Motor neuron (in vitro differentiated cells): Measurements from ENCODE around the gene GGACT. TPM values are rescaled to one million over a fixed set of nuclear protein-coding genes. Genes with fewer than 3 reads are reported as not detected.

Source experiments
- ATAC-seq, 8 experiments: fragments of 200-7000 bp; cut with Tn5 transposase; replicated peaks in 6 of 8; 2 replicates each; pipeline ENCODE4 v1.8.0; 2021; ENCODE audit warnings: mild to moderate bottlenecking in 8 of 8, moderate library complexity in 8 of 8
- H3K27ac ChIP-seq, 2 donors: fragments of 250-450 bp; sonication (Bioruptor Pico); 2 replicates each; pipeline ENCODE4 v1.9.0; 2021; ENCODE audit warnings: antibody characterized with exemption in 2 of 2, mild to moderate bottlenecking in 2 of 2, moderate library complexity in 1 of 2
- H3K4me1 ChIP-seq, 2 donors: fragments of 250-450 bp; sonication (Bioruptor Pico); replicated peaks in 1 of 2; 2 replicates each; pipeline ENCODE4 v1.6.1; 2021; ENCODE audit warnings: antibody characterized with exemption in 2 of 2, mild to moderate bottlenecking in 2 of 2, moderate library complexity in 1 of 2
- H3K4me3 ChIP-seq, 5 donors: fragments of 250-450 bp; sonication (Bioruptor Pico); 2 replicates each; pipeline ENCODE4 v1.9.0; 2021; ENCODE audit warnings: antibody characterized with exemption in 5 of 5, mild to moderate bottlenecking in 5 of 5, moderate library complexity in 4 of 5
- WGBS, 10 experiments: fragments of 450-650 bp; shearing (Covaris generic); methylation state at CpG; one replicate each; pipeline ENCODE4 v1.0.0; 2022; 5-methylcytosine and 5-hydroxymethylcytosine counted together
- in situ Hi-C, 9 experiments: fragments of 400-800 bp; cut with MboI; loops; one replicate each; pipeline ENCODE4 v1.15.0; 2021; ENCODE audit warnings: low sequenced_read_pairs in 9 of 9, low pct_unique_long_range_greater_than_20kb in 2 of 9; ENCODE audit not compliant: unreplicated experiment in 9 of 9
- total RNA-seq, 8 experiments: library from RNA; unstranded; fragments of 300-600 nt; gene quantifications; 2 replicates each; pipeline versions ENCODE4 v1.2.3 to v1.2.4, GENCODE V29; 2022

GGACT gene
- total RNA-seq, 8 experiments from 2014 or later = 1.6 to 8.0 (median 3.0) TPM

- peaks cover 9 to 18% of the 10 kb centered on the region in 2 donors for H3K4me1 ChIP-seq
- H3K27ac ChIP-seq = no peak overlapping the region
- no peak for ATAC-seq
- 80 to 100% (median 94%) methylated on average over 1 to 4 of the region's 5 CpGs; no CpG with 5 or more reads in 1 of the 10 experiments for WGBS, 10 experiments
- H3K4me3 ChIP-seq = no peak overlapping the region
- in situ Hi-C loops = no loop called here
Observed at GRCh38 chr13:100613031-100613430, 24.4 kb upstream of the GGACT start.

DNA sequence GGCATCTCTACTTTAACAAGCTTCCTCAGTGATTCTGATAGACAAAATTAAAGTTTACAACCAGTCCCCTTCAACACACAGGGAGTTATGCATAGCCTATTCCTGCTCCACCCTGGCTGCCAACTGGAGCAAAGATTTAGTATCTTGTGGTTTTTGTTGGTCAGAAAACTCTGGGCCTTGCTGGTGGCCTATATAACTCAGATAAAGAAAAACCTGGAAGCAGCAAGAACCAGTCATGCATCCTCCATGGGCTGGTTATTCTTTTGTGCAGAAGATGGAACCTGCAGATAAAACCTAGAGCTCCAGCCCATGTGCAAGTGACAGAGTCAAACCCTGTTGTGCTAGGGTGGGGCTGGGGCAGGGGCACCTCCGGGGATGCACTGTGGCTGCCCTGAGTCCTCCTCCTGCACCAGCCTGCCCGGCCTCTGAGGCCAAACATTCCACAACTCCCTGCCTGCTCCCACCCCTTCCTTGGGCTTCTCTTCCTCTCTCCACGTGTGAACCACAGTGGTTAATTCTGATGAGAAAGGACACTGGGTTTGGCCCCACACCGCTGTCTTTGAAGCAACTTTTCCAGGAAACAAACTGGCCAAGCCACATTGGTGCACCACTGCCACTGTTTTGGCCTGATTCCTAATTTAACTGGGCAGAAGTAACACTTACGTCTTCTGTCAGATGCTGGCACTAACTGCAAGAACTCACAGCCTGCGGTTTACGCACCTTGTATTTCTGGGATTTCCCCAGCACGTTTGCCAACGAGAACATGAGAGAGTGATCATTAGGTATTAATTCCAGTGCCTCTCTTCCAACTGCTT lies 23.3 kb upstream of the GGACT start:
- in situ Hi-C loops = no loop called here
- no peak overlapping the region for H3K4me3 ChIP-seq
- peak in 3 of 8 experiments; percentile 22 to 41 (median 26) for ATAC-seq
- no peak overlapping the region for H3K27ac ChIP-seq
- peaks cover 9 to 18% of the 10 kb centered on the region in 2 donors for H3K4me1 ChIP-seq
- WGBS, 10 experiments = 64 to 100% (median 90%) methylated on average over 2 to 6 of the region's 9 CpGs; no CpG with 5 or more reads in 2 of the 10 experiments

- ATAC-seq = no peak
- in situ Hi-C loops = no loop called here
- peaks cover 9 to 18% of the 10 kb centered on the region in 2 donors for H3K4me1 ChIP-seq
- H3K27ac ChIP-seq = no peak overlapping the region
- WGBS, 10 experiments = 44 to 86% (median 65%) methylated on average over 1 to 6 of the region's 6 CpGs; no CpG with 5 or more reads in 1 of the 10 experiments
- H3K4me3 ChIP-seq = no peak overlapping the region
Observed at GRCh38 chr13:100610391-100611347, 22.1 kb upstream of the GGACT start.

GRCh38 chr13:100608906-100609305 lies 20.3 kb upstream of the GGACT start:
- ATAC-seq = peak in 6 of 8 experiments; percentile 36 to 92 (median 50)
- in situ Hi-C loops = no loop called here
- 40 to 100% (median 84%) methylated on average over 1 to 6 of the region's 6 CpGs; no CpG with 5 or more reads in 3 of the 10 experiments for WGBS, 10 experiments
- Histone ChIP-seq H3K4me3 (no peak overlapping the region), H3K27ac (no peak overlapping the region), H3K4me1 (peaks cover 9 to 18% of the 10 kb centered on the region in 2 donors)

- 50 to 100% (median 82%) methylated on average over 1 to 3 of the region's 3 CpGs; no CpG with 5 or more reads in 6 of the 10 experiments for WGBS, 10 experiments
- Histone ChIP-seq H3K4me3 (no peak overlapping the region), H3K4me1 (peaks cover 9 to 18% of the 10 kb centered on the region in 2 donors), H3K27ac (peak overlapping the region in 1 of 2 donors; percentile 30)
- ATAC-seq = peak in 4 of 8 experiments; percentile 39 to 59 (median 46)
- in situ Hi-C loops = no loop called here
Observed at GRCh38 chr13:100608489-100608888, 19.9 kb upstream of the GGACT start.

GRCh38 chr13:100604918-100605710 lies 16.5 kb upstream of the GGACT start:
- Histone ChIP-seq H3K4me3 (no peak overlapping the region), H3K27ac (no peak overlapping the region), H3K4me1 (peaks cover 9 to 14% of the 10 kb centered on the region in 2 donors)
- no peak for ATAC-seq
- WGBS, 10 experiments = 44 to 100% (median 77%) methylated on average over 1 to 5 of the region's 5 CpGs
- in situ Hi-C loops = no loop called here

DNA sequence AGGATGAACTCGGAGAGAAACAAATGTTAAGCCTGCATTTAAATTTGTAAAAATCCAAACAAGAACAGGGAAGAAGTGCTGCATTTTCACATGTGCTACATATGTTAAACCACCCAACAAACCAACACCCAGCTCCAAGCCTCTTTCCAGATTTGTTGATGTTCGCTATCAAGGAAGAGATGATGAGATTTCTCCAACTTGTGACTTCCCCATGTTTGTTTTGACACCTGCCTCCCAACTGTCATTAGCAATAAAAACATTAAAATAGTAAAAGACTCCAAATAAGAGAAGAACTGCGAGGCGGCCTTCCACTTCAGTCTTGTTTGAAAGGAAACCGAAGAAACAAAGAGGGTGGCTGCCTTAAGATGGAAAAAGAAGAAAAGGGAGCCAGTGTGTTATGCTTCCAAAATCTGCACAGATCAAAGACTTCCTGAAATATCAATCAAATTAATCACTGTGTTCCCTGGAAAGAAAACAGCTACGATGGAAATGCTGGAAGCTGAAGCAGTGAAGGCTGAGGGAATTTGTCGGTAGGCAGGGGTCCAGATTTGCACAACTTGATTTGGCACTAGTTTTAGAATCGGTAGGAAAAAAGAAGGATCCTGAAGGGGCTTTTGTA lies 14.0 kb upstream of the GGACT start:
- in situ Hi-C loops = no loop called here
- peak in 3 of 8 experiments; percentile 69 to 96 (median 96) for ATAC-seq
- Histone ChIP-seq H3K4me3 (no peak overlapping the region), H3K27ac (no peak overlapping the region), H3K4me1 (no peaks in the 10 kb centered on the region)
- 22 to 76% (median 54%) methylated on average over 4 to 8 of the region's 8 CpGs for WGBS, 10 experiments

GRCh38 chr13:100601716-100602115 lies 13.1 kb upstream of the GGACT start:
- no peak for ATAC-seq
- no peak overlapping the region for H3K27ac ChIP-seq
- WGBS, 10 experiments = 60 to 100% (median 100%) methylated on average over 1 to 4 of the region's 7 CpGs; no CpG with 5 or more reads in 4 of the 10 experiments
- H3K4me3 ChIP-seq = no peak overlapping the region
- in situ Hi-C loops = no loop called here
- no peaks in the 10 kb centered on the region for H3K4me1 ChIP-seq

DNA sequence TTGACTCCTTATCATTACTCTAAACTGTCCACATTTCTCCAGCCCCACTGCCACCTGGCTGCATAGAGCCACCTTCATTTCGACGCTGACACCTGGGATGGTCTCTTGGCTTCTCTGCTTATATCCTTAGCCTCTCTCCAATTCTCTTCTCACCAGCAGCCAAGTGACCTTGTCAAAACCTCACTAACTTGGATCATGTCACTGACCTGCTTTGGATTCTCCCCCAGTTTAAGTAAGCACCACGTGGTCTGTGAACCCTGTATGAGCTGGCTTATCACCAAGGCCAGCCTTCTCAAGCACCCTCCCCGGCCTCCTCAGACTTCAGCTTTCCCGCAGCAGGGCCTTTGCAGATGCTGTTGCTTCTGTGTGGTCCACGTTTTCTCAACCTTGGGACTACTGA lies 12.3 kb upstream of the GGACT start:
- no peak for ATAC-seq
- Histone ChIP-seq H3K4me3 (no peak overlapping the region), H3K4me1 (no peaks in the 10 kb centered on the region), H3K27ac (no peak overlapping the region)
- in situ Hi-C loops = no loop called here
- WGBS, 10 experiments = 0 to 100% (median 85%) methylated on average over 1 to 5 of the region's 6 CpGs; no CpG with 5 or more reads in 2 of the 10 experiments

- no peak for ATAC-seq
- H3K4me3 ChIP-seq = no peak overlapping the region
- 90 to 100% (median 96%) methylated on average over 1 to 6 of the region's 6 CpGs; no CpG with 5 or more reads in 1 of the 10 experiments for WGBS, 10 experiments
- no peak overlapping the region for H3K27ac ChIP-seq
- no peaks in the 10 kb centered on the region for H3K4me1 ChIP-seq
- in situ Hi-C loops = no loop called here
Observed at GRCh38 chr13:100600461-100600860, 11.9 kb upstream of the GGACT start.

DNA sequence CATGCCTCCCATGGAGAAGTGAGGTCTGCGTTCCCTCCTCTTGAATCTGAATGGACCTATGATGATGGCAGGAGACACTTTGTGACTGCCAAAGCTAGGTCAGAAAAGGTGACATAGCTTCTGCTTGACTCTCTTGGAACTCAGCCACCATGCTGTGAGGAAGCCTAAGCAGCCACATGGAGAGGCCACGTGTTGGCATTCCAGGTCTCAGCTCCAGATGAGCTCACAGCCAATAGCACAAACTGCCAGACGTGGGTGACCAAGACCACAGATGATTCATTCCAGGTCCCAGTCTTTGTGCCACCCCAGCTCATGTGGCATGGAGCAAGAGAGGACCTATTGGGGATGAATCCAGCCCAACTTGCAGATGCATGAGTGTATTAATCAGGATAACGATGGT lies 8.7 kb upstream of the GGACT start:
- Histone ChIP-seq H3K4me3 (no peak overlapping the region), H3K4me1 (no peaks in the 10 kb centered on the region), H3K27ac (no peak overlapping the region)
- ATAC-seq = no peak
- in situ Hi-C loops = no loop called here
- 60 to 100% (median 84%) methylated on average over 1 to 2 of the region's 4 CpGs; no CpG with 5 or more reads in 6 of the 10 experiments for WGBS, 10 experiments

DNA sequence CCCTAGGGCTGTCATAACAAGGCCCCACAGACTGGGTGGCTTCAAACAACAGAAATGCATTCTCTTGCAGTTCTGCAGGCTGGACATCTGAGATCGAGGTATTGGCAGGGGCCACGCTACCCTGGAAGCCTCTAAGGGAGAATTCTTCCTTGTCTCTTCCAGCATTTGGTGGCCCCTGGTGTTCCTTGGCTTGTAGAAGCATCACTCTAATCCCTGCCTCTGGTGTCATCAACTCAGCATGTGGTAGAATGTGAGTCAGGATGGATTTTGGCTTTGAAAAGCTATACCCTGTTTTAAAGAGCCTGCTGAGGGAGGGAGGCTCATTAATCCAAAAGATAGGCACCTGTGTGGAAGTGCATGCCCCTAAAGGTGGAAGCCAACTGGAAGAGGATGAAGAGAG lies 7.9 kb upstream of the GGACT start:
- ATAC-seq = no peak
- no peak overlapping the region for H3K27ac ChIP-seq
- WGBS, 10 experiments = 79 to 100% (median 88%) methylated on average over 1 to 2 of the region's 2 CpGs; no CpG with 5 or more reads in 7 of the 10 experiments
- no peaks in the 10 kb centered on the region for H3K4me1 ChIP-seq
- no peak overlapping the region for H3K4me3 ChIP-seq
- in situ Hi-C loops = no loop called here
